HepG2 (cell line): ENCODE results near the gene FKBP9. TPM values are rescaled to one million over a fixed set of nuclear protein-coding genes. Genes with fewer than 3 reads are reported as not detected.

Experiments
- ATAC-seq: fragments of 200-7000 bp; cut with Tn5 transposase; 3 replicates; pipeline ENCODE4 v1.9.1; 2020; ENCODE audit warnings: mild to moderate bottlenecking, moderate library complexity
- BruUV-seq: library from RNA; stranded (reverse); fragments of 400-500 nt; replicated peaks from 2 replicates; lab custom pipeline; 2021; lab: Mats Ljungman, UMichigan
- CTCF ChIA-PET: fragments of 300-600 bp; formaldehyde crosslinking; extraction: SDS; loops from one replicate; lab custom pipeline; 2021; ENCODE audit warnings: low total read pairs, inconsistent platforms, low intra/inter-chr PET ratio; lab: Yijun Ruan, JAX
- POLR2A ChIA-PET: fragments of 350-600 bp; sonication (Branson Sonifier 250); formaldehyde crosslinking; loops from one replicate; lab custom pipeline; 2020; ENCODE audit warnings: antibody characterized with exemption, inconsistent platforms; lab: Yijun Ruan, JAX
- DNase-seq: peaks from one replicate; pipeline ENCODE4 v3.0.0-alpha.2; 2015; ENCODE audit warnings: low spot score
- FAIRE-seq: peaks from 3 replicates; lab custom pipeline; 2011; peaks lifted over from hg19 to GRCh38; lab: Jason Lieb, UNC
- H2AFZ ChIP-seq: one replicate; pipeline ENCODE4 v1.6.1; 2011; ENCODE audit warnings: low read length, inconsistent platforms
- H3K27ac ChIP-seq: fragments of 300-600 bp; 3 replicates; pipeline ENCODE4 v1.8.0; 2011; ENCODE audit warnings: mixed run types, mild to moderate bottlenecking, mixed read lengths, low read length, inconsistent platforms; ENCODE audit not compliant: insufficient read depth; ENCODE audit errors: extremely low read length
- H3K27me3 ChIP-seq, 2 experiments: fragments of 200-600 bp in 1 of 2; 2 replicates in 1 of 2; 3 replicates in 1 of 2; pipeline versions ENCODE4 v1.6.0 to v1.8.0; 2011; ENCODE audit warnings: low read length in 2 of 2, mild to moderate bottlenecking in 2 of 2, moderate library complexity in 2 of 2, inconsistent platforms in 1 of 2; ENCODE audit not compliant: insufficient read depth in 2 of 2, control insufficient read depth in 1 of 2
- H3K36me3 ChIP-seq, 2 experiments: fragments of 200-600 bp in 1 of 2; replicated peaks in 1 of 2; 2 replicates in 1 of 2; 3 replicates in 1 of 2; pipeline versions ENCODE4 v1.5.1 to v1.8.0; 2011; ENCODE audit warnings: low read length in 2 of 2, inconsistent platforms in 1 of 2; ENCODE audit not compliant: insufficient read depth in 2 of 2, control insufficient read depth in 1 of 2
- H3K4me1 ChIP-seq: 2 replicates; pipeline ENCODE4 v1.5.1; 2012; ENCODE audit warnings: low read length, inconsistent platforms; ENCODE audit not compliant: insufficient read depth
- H3K4me2 ChIP-seq: 2 replicates; pipeline ENCODE4 v1.6.0; 2011; ENCODE audit warnings: low read depth, low read length, inconsistent platforms
- H3K4me3 ChIP-seq, 3 experiments: fragments of 200-600 bp in 1 of 3; sonication (generic), shearing (Covaris generic) in 1 of 3; replicated peaks in 1 of 3; 2 replicates each; pipeline ENCODE4 v1.5.1; 2011 to 2016; ENCODE audit warnings: low read length in 3 of 3, inconsistent platforms in 2 of 3, low read depth in 2 of 3, mild to moderate bottlenecking in 2 of 3, control low read depth in 1 of 3, mixed read lengths in 1 of 3; ENCODE audit not compliant: insufficient read depth in 1 of 3
- H3K79me2 ChIP-seq: one replicate; pipeline ENCODE4 v1.6.1; 2011; ENCODE audit warnings: low read length, inconsistent platforms; ENCODE audit not compliant: insufficient read depth
- H3K9ac ChIP-seq: 2 replicates; pipeline ENCODE4 v1.6.0; 2011; ENCODE audit warnings: mild to moderate bottlenecking, low read depth, low read length, inconsistent platforms; ENCODE audit not compliant: insufficient read depth
- H3K9me3 ChIP-seq: 2 replicates; pipeline ENCODE4 v1.5.1; 2012; ENCODE audit warnings: mild to moderate bottlenecking, low read length
- H4K20me1 ChIP-seq: 2 replicates; pipeline ENCODE4 v1.6.0; 2011; ENCODE audit warnings: inconsistent platforms, mild to moderate bottlenecking, low read length, moderate library complexity; ENCODE audit not compliant: insufficient read depth
- ATF3 ChIP-seq: sonication (generic); formaldehyde crosslinking; IDR thresholded peaks from 2 replicates; pipeline ENCODE4 v1.4.0; 2020; ENCODE audit warnings: missing genetic modification reagents
- BRF2 ChIP-seq: sonication (generic); formaldehyde crosslinking; IDR thresholded peaks from 2 replicates; pipeline ENCODE4 v1.8.1; 2022; ENCODE audit warnings: mild to moderate bottlenecking, missing genetic modification reagents
- CHD4 ChIP-seq: fragments of 200-600 bp; sonication (generic); IDR thresholded peaks from 2 replicates; pipeline ENCODE4 v1.7.0; 2017; ENCODE audit warnings: mild to moderate bottlenecking, low read length, borderline replicate concordance
- HOXA3 ChIP-seq: sonication (generic); formaldehyde crosslinking; IDR thresholded peaks from 2 replicates; pipeline ENCODE4 v1.5.0; 2020; ENCODE audit warnings: missing genetic modification reagents
- KAT8 ChIP-seq: IDR thresholded peaks from 2 replicates; pipeline ENCODE4 v1.6.1; 2016; ENCODE audit warnings: missing genetic modification reagents, missing compliant biosample characterization
- KDM5B ChIP-seq: sonication (generic); formaldehyde crosslinking; IDR thresholded peaks from 2 replicates; pipeline ENCODE4 v1.4.0; 2020; ENCODE audit warnings: missing genetic modification reagents, mild to moderate bottlenecking, borderline replicate concordance
- MAZ ChIP-seq, 2 experiments: sonication (generic) in 1 of 2; formaldehyde crosslinking in 1 of 2; IDR thresholded peaks; 2 replicates each; pipeline versions ENCODE4 v1.5.0 to v1.6.1; 2012 to 2020; ENCODE audit warnings: low read depth in 2 of 2, mild to moderate bottlenecking in 2 of 2, borderline replicate concordance in 1 of 2, improper control_type of control experiment in 1 of 2, low read length in 1 of 2, missing genetic modification reagents in 1 of 2, moderate library complexity in 1 of 2
- MXI1 ChIP-seq: IDR thresholded peaks from 3 replicates; pipeline ENCODE4 v1.6.1; 2012; ENCODE audit warnings: low read depth, low read length, inconsistent platforms, borderline replicate concordance
- POLR2AphosphoS5 ChIP-seq: IDR thresholded peaks from 2 replicates; pipeline ENCODE4 v1.6.1; 2012; ENCODE audit warnings: low read depth, low read length
- SALL1 ChIP-seq: sonication (generic); formaldehyde crosslinking; IDR thresholded peaks from 2 replicates; pipeline ENCODE4 v1.8.0; 2022; ENCODE audit warnings: mild to moderate bottlenecking, missing genetic modification reagents
- SETDB1 ChIP-seq: sonication (generic); formaldehyde crosslinking; IDR thresholded peaks from 2 replicates; pipeline ENCODE4 v1.5.1; 2020; ENCODE audit warnings: missing genetic modification reagents, mild to moderate bottlenecking, borderline replicate concordance
- ZFP36L2 ChIP-seq: sonication (generic); formaldehyde crosslinking; IDR thresholded peaks from 2 replicates; pipeline ENCODE4 v1.4.0; 2020; ENCODE audit warnings: missing genetic modification reagents
- ZKSCAN5 ChIP-seq: sonication (generic); formaldehyde crosslinking; IDR thresholded peaks from 2 replicates; pipeline ENCODE4 v1.5.1; 2020; ENCODE audit warnings: mild to moderate bottlenecking, missing genetic modification reagents
- ZNF101 ChIP-seq: sonication (generic); formaldehyde crosslinking; IDR thresholded peaks from 2 replicates; pipeline ENCODE4 v1.4.0; 2020; ENCODE audit warnings: mild to moderate bottlenecking, low read depth, missing genetic modification reagents, borderline replicate concordance
- ZNF12 ChIP-seq: sonication (generic); formaldehyde crosslinking; IDR thresholded peaks from 2 replicates; pipeline ENCODE4 v1.5.0; 2020; ENCODE audit warnings: missing genetic modification reagents
- ZNF256 ChIP-seq: sonication (generic); formaldehyde crosslinking; conservative IDR thresholded peaks from 2 replicates; pipeline ENCODE4 v1.4.0; 2020; ENCODE audit warnings: missing genetic modification reagents
- ZNF282 ChIP-seq: fragments of 450-650 bp; IDR thresholded peaks from 2 replicates; pipeline ENCODE4 v1.6.1; 2018; ENCODE audit not compliant: partially characterized antibody
- ZNF629 ChIP-seq: sonication (generic); formaldehyde crosslinking; conservative IDR thresholded peaks from 2 replicates; pipeline ENCODE4 v1.5.0; 2020; ENCODE audit warnings: missing genetic modification reagents
- ZSCAN29 ChIP-seq: sonication (generic); formaldehyde crosslinking; conservative IDR thresholded peaks from 2 replicates; pipeline ENCODE4 v1.4.0; 2020; ENCODE audit warnings: mild to moderate bottlenecking, missing genetic modification reagents
- WGBS: methylation state at CpG from one replicate; pipeline ENCODE4 v1.1.6; 2017; ENCODE audit warnings: low lambda C conversion rate; 5-methylcytosine and 5-hydroxymethylcytosine counted together
- in situ Hi-C: cut with HindIII; loops from 2 replicates; pipeline ENCODE4 v1.10.0; 2017; ENCODE audit warnings: low pct_unique_long_range_greater_than_20kb; ENCODE audit not compliant: extremely low pct_ligation_motif_present
- intact Hi-C: fragments of 100-400 bp; cut with micrococcal nuclease; formaldehyde crosslinking; loops from one replicate; pipeline ENCODE4 v1.10.0; 2022; ENCODE audit not compliant: unreplicated experiment
- polyA plus RNA-seq, 8 experiments: library from polyadenylated mRNA; depleted of rRNA in 3 of 8; stranded (reverse) in 7 of 8; unstranded in 1 of 8; fragments of >200 nt; fragmentation: Illumina TruSeq in 4 of 8; extraction: Trizol in 4 of 8; gene quantifications; 2 replicates each; pipeline versions ENCODE4 v1.2.1 to v1.2.3, GENCODE V29; 2011 to 2016; ENCODE audit warnings: low read depth in 4 of 8, missing spikeins in 1 of 8, mixed read lengths in 1 of 8; ENCODE audit not compliant: insufficient read depth in 1 of 8
- total RNA-seq, 5 experiments: library from RNA; depleted of rRNA; stranded (reverse); fragments of >200 nt; fragmentation: Illumina TruSeq; extraction: Trizol; gene quantifications; 2 replicates each; pipeline ENCODE4 v1.2.3, GENCODE V29; 2016; ENCODE audit warnings: low read depth in 1 of 5

FKBP9 gene
- total and polyA plus RNA-seq, 2 of the 13 experiments (the other 11 are each of a cell fraction or from before 2014, with no cell fraction given) = 34.0 to 41.5 TPM

GRCh38 chr7:32941181-32941580 lies 16.1 kb upstream of the FKBP9 start:
- H3K4me3 ChIP-seq = peak overlapping the region; percentile 74 to 90 (median 85); a peak in 5 of 6 replicates
- 41% methylated on average over 5 of the region's 5 CpGs for WGBS
- BruUV-seq = no TSS peak
- peaks cover 44% of the 10 kb centered on the region for H3K4me1 ChIP-seq
- H3K79me2 ChIP-seq = peaks cover 48% of the 10 kb centered on the region
- DNase-seq (no peak), FAIRE-seq (no peak), ATAC-seq (no peak)
- ChIA-PET CTCF (no interaction called here), POLR2A (interaction anchor here (3.3 to 3.5 kb wide), 2 partner anchors 16 to 121 kb away, joined by 11 to 30 read pairs; partner anchors contain the start of genes FKBP9 and NT5C3A)
- peak overlapping the region; percentile 77 for H3K4me2 ChIP-seq
- no peaks in the 10 kb centered on the region; a peak in 1 of 5 replicates for H3K36me3 ChIP-seq
- H4K20me1 ChIP-seq = peaks cover 3% of the 10 kb centered on the region; the same call in 1 of the 2 replicates
- H3K27me3 ChIP-seq = peaks cover 0 to 2% of the 10 kb centered on the region in 2 experiments; a peak in 1 of 5 replicates
- TF ChIP-seq KDM5B (CRISPR knock-in tag) (no peak), ZFP36L2 (no peak), MAZ (IDR thresholded peaks at IDR 0.05; ENCODE audit: borderline replicate concordance, low read depth, low read length) (no peak), MAZ (CRISPR knock-in tag; IDR thresholded peaks at IDR 0.05; ENCODE audit: low read depth) (no peak), ZKSCAN5 (CRISPR knock-in tag) (no peak), BRF2 (CRISPR knock-in tag) (no peak), ZNF256 (CRISPR knock-in tag) (no peak), SALL1 (no peak), ZNF12 (no peak), KAT8 (no peak), ATF3 (CRISPR knock-in tag) (no peak), CHD4 (no peak), ZNF629 (CRISPR knock-in tag) (no peak), POLR2AphosphoS5 (no peak), SETDB1 (CRISPR knock-in tag) (no peak), ZNF101 (CRISPR knock-in tag) (no peak), ZNF282 (no peak), HOXA3 (no peak), ZSCAN29 (no peak), MXI1 (no peak)
- H2AFZ ChIP-seq = no peak overlapping the region
- H3K9ac ChIP-seq = peak overlapping the region; percentile 86
- H3K9me3 ChIP-seq = peaks cover 5% of the 10 kb centered on the region
- in situ Hi-C loops (no loop called here), intact Hi-C loops (loop anchor here (2.0 to 5.0 kb wide), 2 partner anchors 48 to 166 kb away; partner anchors contain the start of gene RP9)
- H3K27ac ChIP-seq = peak overlapping the region; percentile 92
